ENCODE measurements around the gene PLXND1.
"Not testable (repeated sequence)": the region's sequence is repeated elsewhere in the genome, so short reads cannot be mapped to it uniquely, and the experiment has no call there.

PLXND1 gene

DNA sequence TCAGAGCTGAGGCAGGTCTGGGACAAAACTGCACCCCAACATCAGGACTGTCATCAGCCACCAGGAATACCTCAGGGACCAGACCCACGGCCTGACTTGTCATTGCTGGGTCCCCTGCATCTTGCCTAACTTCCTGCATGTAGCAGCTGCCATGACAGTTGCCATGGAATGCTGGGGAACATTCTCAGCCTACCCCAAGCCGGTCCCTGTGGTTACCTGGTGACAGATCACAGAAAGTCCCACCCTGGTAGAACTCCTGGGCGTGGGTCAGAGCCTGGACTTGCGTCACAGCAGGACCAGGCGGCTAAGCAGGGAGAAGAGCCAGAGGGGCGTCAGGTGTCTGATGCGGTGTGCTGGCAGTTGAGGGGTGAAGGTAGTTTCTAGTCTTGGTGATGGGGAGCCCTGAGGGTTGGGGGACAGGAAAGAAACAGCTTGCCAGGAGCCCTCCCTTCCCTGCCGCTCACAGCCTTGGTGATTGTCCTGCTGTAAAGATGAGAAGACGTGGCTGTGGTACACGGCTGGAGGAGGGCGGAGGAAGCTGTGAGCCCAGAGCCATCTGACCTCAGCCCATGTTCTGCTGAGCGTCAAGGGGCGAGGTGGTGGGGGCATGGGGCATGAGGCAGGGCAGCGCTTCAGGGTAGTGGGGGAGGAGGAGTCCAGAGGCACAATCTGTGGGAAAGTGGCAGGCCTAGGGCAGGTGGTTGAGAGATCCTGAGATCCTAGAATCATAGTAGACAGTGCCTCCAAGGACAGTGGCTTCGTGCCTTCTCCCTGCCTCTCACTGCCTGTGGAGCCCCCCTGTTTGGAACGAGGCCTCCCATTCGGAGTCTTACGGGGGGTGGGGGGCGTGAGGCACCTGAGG lies 58.1 kb downstream of the PLXND1 start:
- no peak for DNase-seq (ENCODE audit: low read depth)

DNA sequence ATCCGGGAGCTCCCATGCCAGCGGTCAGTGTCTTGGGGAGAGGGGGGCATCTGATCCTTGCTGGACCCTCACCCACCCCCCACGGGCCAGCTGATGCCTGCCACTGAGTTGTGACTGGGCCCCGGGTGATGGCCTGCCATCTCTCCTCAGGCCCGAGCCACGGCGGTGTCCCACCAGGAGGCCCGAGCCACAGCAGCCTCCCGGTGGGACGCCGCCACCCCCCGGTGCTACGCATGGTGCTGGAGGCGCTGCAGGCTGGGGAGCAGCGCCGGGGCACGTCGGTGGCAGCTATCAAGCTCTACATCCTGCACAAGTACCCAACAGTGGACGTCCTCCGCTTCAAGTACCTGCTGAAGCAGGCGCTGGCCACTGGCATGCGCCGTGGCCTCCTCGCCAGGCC lies 59.2 kb downstream of the PLXND1 start:
- no peak for DNase-seq (ENCODE audit: low read depth)

DNA sequence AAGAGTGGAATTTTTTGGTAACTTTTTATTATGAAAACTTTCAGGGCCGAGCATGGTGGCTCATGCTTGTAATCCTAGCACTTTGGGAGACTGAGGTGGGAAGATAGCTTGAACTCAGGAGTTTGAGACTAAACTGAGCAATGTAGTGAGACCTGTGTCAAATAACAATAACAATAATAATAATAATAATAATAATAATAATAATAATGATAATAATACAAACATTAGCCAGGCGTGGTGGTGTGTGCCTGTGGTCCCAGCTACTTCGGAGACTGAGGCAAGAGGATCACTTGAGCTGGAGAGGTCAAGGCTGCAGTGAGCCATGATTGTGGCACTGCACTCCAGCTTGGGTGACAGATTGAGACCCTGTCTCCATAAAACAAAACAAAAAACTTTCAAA lies 60.5 kb downstream of the PLXND1 start:
- DNase-seq (ENCODE audit: low read depth), result not testable (repeated sequence)

DNA sequence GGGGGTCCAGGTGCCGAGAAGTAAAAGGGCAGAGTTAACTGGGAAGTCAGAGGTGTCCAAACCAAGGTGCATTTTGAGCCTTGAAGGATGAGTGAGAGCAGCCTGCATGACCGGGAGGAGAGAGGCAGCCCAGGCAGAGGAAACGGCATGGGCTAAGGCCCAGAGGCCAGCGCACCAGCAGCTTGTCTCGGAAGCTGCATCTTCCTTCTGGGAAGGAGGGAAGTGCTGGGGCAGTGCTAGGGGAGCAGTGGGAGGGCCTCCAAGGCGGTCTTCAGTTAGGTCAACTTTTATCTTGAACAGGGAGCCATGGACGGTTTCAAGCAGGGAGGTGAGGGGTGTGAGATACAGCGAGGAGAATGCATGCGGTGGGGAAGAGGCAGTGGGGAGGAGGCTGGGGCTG lies 62.5 kb downstream of the PLXND1 start:
- no peak for DNase-seq (ENCODE audit: low read depth)

- no peak for DNase-seq (ENCODE audit: low read depth)
Observed at GRCh38 chr3:129543156-129543790, 63.2 kb downstream of the PLXND1 start, which contains the start of gene H1-8. Gene H1-8, plus strand, starts transcription at chr3:129543175. Its CDS starts 44 bp downstream, at chr3:129543219.

- no peak for DNase-seq (ENCODE audit: low read depth)
Observed at GRCh38 chr3:129542747-129543146, 63.7 kb downstream of the PLXND1 start.

- no peak for DNase-seq (ENCODE audit: low read depth)
Observed at GRCh38 chr3:129540776-129541516, 65.5 kb downstream of the PLXND1 start.

DNA sequence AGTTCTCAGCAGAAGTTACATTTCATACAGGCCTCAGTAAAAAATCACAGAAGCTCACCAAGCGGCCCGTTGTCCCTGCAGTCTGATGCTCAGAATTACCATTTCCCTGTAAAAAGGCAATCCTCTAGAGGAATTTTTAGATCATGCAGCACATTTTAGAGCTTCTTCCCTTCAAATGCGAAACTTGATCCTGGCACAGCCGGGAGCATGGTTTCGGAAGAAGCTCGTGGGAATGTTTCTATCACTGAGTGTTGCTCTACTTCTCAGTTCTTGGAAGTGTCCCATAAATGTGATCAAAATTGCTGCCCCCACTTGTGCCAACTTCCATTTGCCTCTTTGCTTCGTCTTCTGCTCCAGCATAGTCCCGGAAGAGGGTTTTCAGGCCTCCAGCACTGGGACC lies 67.3 kb downstream of the PLXND1 start:
- DNase-seq (ENCODE audit: low read depth), result peak; percentile 48

DNA sequence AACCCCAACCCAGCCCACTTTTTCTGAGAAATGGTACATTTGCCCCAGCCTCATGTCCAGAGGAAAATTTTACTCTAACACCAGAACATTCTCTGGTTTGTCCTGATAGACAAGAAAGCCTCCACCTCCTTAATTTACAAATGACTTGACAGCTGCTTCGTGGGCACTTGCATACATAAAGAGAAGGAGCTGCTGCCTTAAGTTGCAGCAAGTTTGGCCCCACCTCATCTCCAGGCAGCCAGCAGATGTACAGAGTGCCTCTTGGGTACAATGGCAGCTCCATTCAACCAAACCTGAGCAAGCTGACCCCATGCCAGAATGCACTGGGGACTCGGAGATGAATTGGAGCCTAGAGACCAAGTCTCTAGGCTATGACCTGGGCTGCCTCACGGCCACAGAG lies 69.7 kb downstream of the PLXND1 start:
- DNase-seq (ENCODE audit: low read depth), result no peak

- DNase-seq (ENCODE audit: low read depth), result no peak
Observed at GRCh38 chr3:129536374-129536667, 70.2 kb downstream of the PLXND1 start.

DNA sequence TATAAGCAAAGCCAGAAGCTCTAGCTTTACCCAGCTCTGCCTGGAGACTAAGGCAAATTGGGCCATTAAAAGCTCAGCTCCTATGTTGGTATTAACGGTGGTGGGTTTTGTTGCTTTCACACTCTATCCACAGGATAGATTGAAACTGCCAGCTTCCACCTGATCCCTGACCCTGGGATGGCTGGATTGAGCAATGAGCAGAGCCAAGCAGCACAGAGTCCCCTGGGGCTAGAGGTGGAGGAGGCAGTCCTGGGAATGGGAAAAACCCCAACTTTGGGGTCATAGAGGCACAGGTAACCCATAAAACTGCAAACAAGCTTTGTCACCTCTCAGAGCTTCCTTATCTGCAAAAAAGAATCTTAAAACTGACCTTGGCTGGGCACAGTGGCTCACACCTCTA lies 71.4 kb downstream of the PLXND1 start:
- no peak for DNase-seq (ENCODE audit: low read depth)

DNA sequence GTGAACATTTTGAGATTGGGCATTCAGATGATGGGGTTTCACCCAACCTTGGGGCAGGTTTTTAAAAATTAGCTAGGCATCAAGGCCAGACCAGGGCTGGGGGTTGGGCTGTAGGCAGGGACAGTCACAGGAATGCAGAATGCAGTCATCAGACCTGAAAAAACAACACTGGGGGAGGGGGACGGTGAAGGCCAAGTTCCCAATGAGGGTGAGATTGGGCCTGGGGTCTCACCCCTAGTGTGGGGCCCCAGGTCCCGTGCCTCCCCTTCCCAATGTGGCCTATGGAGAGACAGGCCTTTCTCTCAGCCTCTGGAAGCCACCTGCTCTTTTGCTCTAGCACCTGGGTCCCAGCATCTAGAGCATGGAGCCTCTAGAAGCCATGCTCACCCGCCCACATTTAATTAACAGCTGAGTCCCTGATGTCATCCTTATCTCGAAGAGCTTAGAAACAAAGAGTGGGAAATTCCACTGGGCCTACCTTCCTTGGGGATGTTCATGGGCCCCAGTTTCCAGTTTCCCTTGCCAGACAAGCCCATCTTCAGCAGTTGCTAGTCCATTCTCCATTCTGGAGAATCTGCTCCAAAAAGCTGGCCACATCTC lies 71.9 kb downstream of the PLXND1 start:
- no peak for DNase-seq (ENCODE audit: low read depth)

GRCh38 chr3:129533406-129533805 lies 73.1 kb downstream of the PLXND1 start:
- no peak for DNase-seq (ENCODE audit: low read depth)

GRCh38 chr3:129532261-129532660 lies 74.2 kb downstream of the PLXND1 start:
- DNase-seq (ENCODE audit: low read depth), result no peak

GRCh38 chr3:129531699-129532098 lies 74.8 kb downstream of the PLXND1 start:
- no peak for DNase-seq (ENCODE audit: low read depth)

GRCh38 chr3:129530821-129531220 lies 75.7 kb downstream of the PLXND1 start:
- no peak for DNase-seq (ENCODE audit: low read depth)

DNA sequence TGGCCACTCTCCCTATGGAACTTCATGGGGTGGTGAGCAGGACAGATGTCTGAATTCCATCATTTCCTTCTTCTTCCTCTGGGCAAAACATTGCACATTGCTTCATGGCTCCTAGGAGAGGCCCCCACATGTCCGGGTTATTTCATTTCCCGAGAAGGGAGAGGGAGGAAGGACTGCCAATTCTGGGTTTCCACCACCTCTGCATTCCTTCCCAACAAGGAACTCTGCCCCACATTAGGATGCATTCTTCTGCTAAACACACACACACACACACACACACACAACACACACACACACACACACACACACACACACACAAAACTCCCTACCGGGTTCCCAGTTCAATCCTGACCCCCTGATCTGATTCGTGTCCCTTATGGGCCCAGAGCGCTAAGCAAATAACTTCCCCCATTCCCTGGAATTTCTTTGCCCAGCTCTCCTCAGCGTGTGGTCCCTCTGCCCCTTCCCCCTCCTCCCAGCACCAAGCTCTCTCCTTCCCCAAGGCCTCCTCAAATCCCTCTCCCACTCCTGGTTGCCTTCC lies 76.2 kb downstream of the PLXND1 start:
- DNase-seq (ENCODE audit: low read depth), result peak; percentile 83

GRCh38 chr3:129529436-129530210 lies 76.9 kb downstream of the PLXND1 start:
- no peak for DNase-seq (ENCODE audit: low read depth)

DNA sequence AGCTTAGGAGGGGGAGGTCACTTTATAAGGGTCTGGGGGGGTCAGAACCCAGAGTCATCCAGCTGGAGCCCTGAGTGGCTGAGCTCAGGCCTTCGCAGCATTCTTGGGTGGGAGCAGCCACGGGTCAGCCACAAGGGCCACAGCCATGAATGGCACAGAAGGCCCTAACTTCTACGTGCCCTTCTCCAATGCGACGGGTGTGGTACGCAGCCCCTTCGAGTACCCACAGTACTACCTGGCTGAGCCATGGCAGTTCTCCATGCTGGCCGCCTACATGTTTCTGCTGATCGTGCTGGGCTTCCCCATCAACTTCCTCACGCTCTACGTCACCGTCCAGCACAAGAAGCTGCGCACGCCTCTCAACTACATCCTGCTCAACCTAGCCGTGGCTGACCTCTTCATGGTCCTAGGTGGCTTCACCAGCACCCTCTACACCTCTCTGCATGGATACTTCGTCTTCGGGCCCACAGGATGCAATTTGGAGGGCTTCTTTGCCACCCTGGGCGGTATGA lies 77.8 kb downstream of the PLXND1 start, which contains the start of gene RHO:
Gene RHO (plus strand): TSS at position 51 of the 512 bp plus-strand sequence. CDS start 95 bp downstream, at position 146.
- DNase-seq (ENCODE audit: low read depth), result no peak

GRCh38 chr3:129527262-129527661 lies 79.2 kb downstream of the PLXND1 start:
- DNase-seq (ENCODE audit: low read depth), result no peak
